H1 (cell line): ENCODE measurements around the gene RAB2B. TPM values are rescaled to one million over a fixed set of nuclear protein-coding genes. Genes with fewer than 3 reads are reported as not detected.

ENCODE experiments used
- CTCF ChIA-PET: fragments of 300-600 bp; sonication (Branson Sonifier 250); formaldehyde crosslinking; loops from one replicate; lab custom pipeline; 2021; ENCODE audit not compliant: partially characterized antibody; lab: Charles Lee
- POLR2A ChIA-PET: fragments of 300-600 bp; sonication (Branson Sonifier 250); formaldehyde crosslinking; loops from one replicate; lab custom pipeline; 2021; ENCODE audit warnings: inconsistent platforms; ENCODE audit not compliant: partially characterized antibody; lab: Charles Lee
- DNase-seq, 2 experiments: peaks; one replicate each; pipeline versions ENCODE4 v3.0.0 to v3.0.0-alpha.2; 2010 to 2022; ENCODE audit warnings: low spot score in 2 of 2, low read depth in 1 of 2, mixed read lengths in 1 of 2
- FAIRE-seq: peaks from 2 replicates; lab custom pipeline; 2011; peaks lifted over from hg19 to GRCh38; lab: Jason Lieb, UNC
- H2AFZ ChIP-seq: 2 replicates; pipeline ENCODE4 v1.8.1; 2012; ENCODE audit warnings: low read length, inconsistent platforms
- H2AK5ac ChIP-seq: 2 replicates; pipeline ENCODE4 v1.6.1; 2013; ENCODE audit warnings: low read depth, low read length
- H2BK120ac ChIP-seq: replicated peaks from 2 replicates; pipeline ENCODE3; 2013; ENCODE audit warnings: low read depth, low read length, inconsistent platforms
- H2BK12ac ChIP-seq: 2 replicates; pipeline ENCODE4 v1.6.1; 2013; ENCODE audit warnings: low read depth, low read length
- H2BK15ac ChIP-seq: 2 replicates; pipeline ENCODE4 v1.6.1; 2013; ENCODE audit warnings: low read length
- H2BK20ac ChIP-seq: 2 replicates; pipeline ENCODE4 v1.6.1; 2013; ENCODE audit warnings: low read length
- H2BK5ac ChIP-seq: 2 replicates; pipeline ENCODE4 v1.6.1; 2013; ENCODE audit warnings: low read depth, low read length
- H3K14ac ChIP-seq: 2 replicates; pipeline ENCODE4 v1.6.1; 2013; ENCODE audit warnings: inconsistent platforms; ENCODE audit not compliant: insufficient read length
- H3K18ac ChIP-seq: 2 replicates; pipeline ENCODE4 v1.6.1; 2013; ENCODE audit warnings: low read length; ENCODE audit errors: extremely low read depth
- H3K23ac ChIP-seq: 2 replicates; pipeline ENCODE4 v1.6.1; 2013; ENCODE audit warnings: inconsistent platforms; ENCODE audit not compliant: insufficient read length
- H3K23me2 ChIP-seq: 2 replicates; pipeline ENCODE4 v1.6.1; 2013; ENCODE audit warnings: low read depth, low read length
- H3K27ac ChIP-seq: 2 replicates; pipeline ENCODE4 v1.6.1; 2011; ENCODE audit warnings: low read depth, low read length, inconsistent platforms
- H3K27me3 ChIP-seq, 4 experiments: replicated peaks in 1 of 4; 1 replicate in 1 of 4; 2 replicates in 3 of 4; pipeline versions ENCODE4 v1.6.1 to v1.8.1; 2011 to 2013; ENCODE audit warnings: low read length in 3 of 4, mild to moderate bottlenecking in 3 of 4, inconsistent platforms in 2 of 4, mixed read lengths in 2 of 4, moderate library complexity in 1 of 4; ENCODE audit not compliant: control insufficient read depth in 3 of 4, insufficient read depth in 3 of 4; ENCODE audit errors: extremely low read depth in 1 of 4
- H3K36me3 ChIP-seq, 4 experiments: 2 replicates each; pipeline versions ENCODE4 v1.6.1 to v1.8.1; 2011 to 2013; ENCODE audit warnings: mild to moderate bottlenecking in 4 of 4, low read length in 3 of 4, moderate library complexity in 2 of 4, control low read depth in 1 of 4, inconsistent platforms in 1 of 4; ENCODE audit not compliant: insufficient read depth in 4 of 4, control insufficient read depth in 2 of 4
- H3K4ac ChIP-seq: replicated peaks from 2 replicates; pipeline ENCODE3; 2013; ENCODE audit warnings: low read length, low read depth, mixed read lengths, inconsistent platforms; ENCODE audit not compliant: insufficient read length
- H3K4me1 ChIP-seq, 4 experiments: replicated peaks in 1 of 4; 1 replicate in 1 of 4; 2 replicates in 3 of 4; pipeline versions ENCODE4 v1.6.1 to v1.8.1; 2011 to 2013; ENCODE audit warnings: low read length in 3 of 4, inconsistent platforms in 2 of 4, mixed read lengths in 1 of 4; ENCODE audit not compliant: insufficient read depth in 4 of 4, control insufficient read depth in 3 of 4
- H3K4me2 ChIP-seq, 2 experiments: 2 replicates each; pipeline versions ENCODE4 v1.6.1 to v1.8.1; 2011 to 2013; ENCODE audit warnings: low read depth in 2 of 2, low read length in 2 of 2, control low read depth in 1 of 2, inconsistent platforms in 1 of 2, mild to moderate bottlenecking in 1 of 2; ENCODE audit not compliant: insufficient read depth in 1 of 2
- H3K4me3 ChIP-seq, 4 experiments: fragments of 200-600, 300-600 bp in 1 of 4; sonication (generic), shearing (Covaris generic), sonication (Bioruptor Twin) in 1 of 4; 2 replicates each; pipeline versions ENCODE4 v1.5.1 to v1.8.1; 2011 to 2016; ENCODE audit warnings: low read length in 4 of 4, low read depth in 3 of 4, control low read depth in 2 of 4, inconsistent platforms in 2 of 4, mild to moderate bottlenecking in 2 of 4, mixed read lengths in 1 of 4, moderate library complexity in 1 of 4; ENCODE audit not compliant: insufficient read depth in 2 of 4; ENCODE audit errors: extremely low read depth in 1 of 4
- H3K56ac ChIP-seq: replicated peaks from 2 replicates; pipeline ENCODE3; 2013; ENCODE audit warnings: low read depth, mild to moderate bottlenecking, mixed read lengths, low read length, inconsistent platforms; ENCODE audit not compliant: insufficient read length
- H3K79me1 ChIP-seq: 2 replicates; pipeline ENCODE4 v1.6.1; 2013; ENCODE audit warnings: low read depth, low read length, control low read depth
- H3K79me2 ChIP-seq, 2 experiments: 2 replicates each; pipeline versions ENCODE4 v1.6.1 to v1.8.1; 2012 to 2013; ENCODE audit warnings: low read length in 2 of 2, mild to moderate bottlenecking in 2 of 2, inconsistent platforms in 1 of 2; ENCODE audit not compliant: insufficient read depth in 2 of 2, control insufficient read depth in 1 of 2
- H3K9ac ChIP-seq, 4 experiments: replicated peaks in 1 of 4; 1 replicate in 1 of 4; 2 replicates in 3 of 4; pipeline versions ENCODE4 v1.6.1 to v1.8.1; 2011 to 2013; ENCODE audit warnings: low read depth in 3 of 4, low read length in 3 of 4, control low read depth in 2 of 4, mild to moderate bottlenecking in 2 of 4, moderate library complexity in 2 of 4, inconsistent platforms in 1 of 4; ENCODE audit errors: extremely low read depth in 1 of 4
- H3K9me3 ChIP-seq, 2 experiments: 2 replicates each; pipeline versions ENCODE4 v1.6.1 to v1.8.1; 2012 to 2013; ENCODE audit warnings: mild to moderate bottlenecking in 2 of 2, moderate library complexity in 2 of 2, control low read depth in 1 of 2, inconsistent platforms in 1 of 2, low read depth in 1 of 2, low read length in 1 of 2, mixed read lengths in 1 of 2; ENCODE audit not compliant: insufficient read depth in 2 of 2
- H4K20me1 ChIP-seq, 2 experiments: replicated peaks in 1 of 2; 2 replicates each; pipeline versions ENCODE3 to v1.8.1; 2011 to 2013; ENCODE audit warnings: inconsistent platforms in 2 of 2, low read length in 2 of 2, mild to moderate bottlenecking in 1 of 2; ENCODE audit not compliant: insufficient read depth in 2 of 2, control insufficient read depth in 1 of 2
- H4K5ac ChIP-seq: 2 replicates; pipeline ENCODE4 v1.6.1; 2013; ENCODE audit warnings: low read length, low read depth, mixed read lengths, inconsistent platforms; ENCODE audit not compliant: insufficient read length
- H4K8ac ChIP-seq: 2 replicates; pipeline ENCODE4 v1.8.0; 2013; ENCODE audit warnings: mild to moderate bottlenecking, moderate library complexity, low read length, inconsistent platforms; ENCODE audit not compliant: insufficient read depth; ENCODE audit errors: extremely low read depth
- H4K91ac ChIP-seq: replicated peaks from 2 replicates; pipeline ENCODE3; 2013; ENCODE audit warnings: low read length, mixed read lengths, inconsistent platforms; ENCODE audit not compliant: insufficient read length
- BACH1 ChIP-seq: IDR thresholded peaks from 2 replicates; pipeline ENCODE4 v1.6.1; 2012; ENCODE audit warnings: low read length, improper control_type of control experiment
- EGR1 ChIP-seq: IDR thresholded peaks from 2 replicates; pipeline ENCODE4 v1.6.1; 2011; ENCODE audit warnings: low read depth, low read length, borderline replicate concordance
- EZH2 ChIP-seq: fragments of 200-600 bp; sonication (generic); IDR thresholded peaks from 2 replicates; pipeline ENCODE4 v1.7.1; 2012; ENCODE audit warnings: low read depth, mild to moderate bottlenecking, moderate library complexity, low read length, inconsistent platforms; ENCODE audit not compliant: severe bottlenecking
- GABPA ChIP-seq: IDR thresholded peaks from 2 replicates; pipeline ENCODE4 v1.6.1; 2011; ENCODE audit warnings: mild to moderate bottlenecking, low read length, moderate library complexity, borderline replicate concordance; ENCODE audit not compliant: insufficient read depth
- JUN ChIP-seq: IDR thresholded peaks from 2 replicates; pipeline ENCODE4 v1.6.1; 2011; ENCODE audit warnings: low read depth, mild to moderate bottlenecking, improper control_type of control experiment, low read length
- MAFK ChIP-seq: IDR thresholded peaks from 2 replicates; pipeline ENCODE4 v1.6.1; 2012; ENCODE audit warnings: low read depth, mild to moderate bottlenecking, improper control_type of control experiment, low read length
- NRF1 ChIP-seq: IDR thresholded peaks from 2 replicates; pipeline ENCODE4 v1.6.1; 2011; ENCODE audit warnings: mild to moderate bottlenecking, low read depth, low read length, improper control_type of control experiment
- POU5F1 ChIP-seq: IDR thresholded peaks from 2 replicates; pipeline ENCODE4 v1.6.1; 2011; ENCODE audit warnings: low read depth, mild to moderate bottlenecking, low read length, moderate library complexity
- YY1 ChIP-seq: IDR thresholded peaks from 2 replicates; pipeline ENCODE4 v1.6.1; 2011; ENCODE audit warnings: low read depth, mild to moderate bottlenecking, low read length
- polyA plus RNA-seq, 7 experiments: library from polyadenylated mRNA; depleted of rRNA in 3 of 7; stranded (reverse) in 5 of 7; unstranded in 2 of 7; fragments of >200 nt in 5 of 7; fragments of 200-250 nt in 2 of 7; gene quantifications; 1 replicate in 5 of 7; 2 replicates in 1 of 7; 4 replicates in 1 of 7; pipeline versions ENCODE4 v1.2.1 to v1.2.3, GENCODE V29; 2011 to 2013; ENCODE audit warnings: missing spikeins in 2 of 7, mixed read lengths in 2 of 7
- total RNA-seq: library from RNA; stranded (reverse); fragmentation: NEBNext Ultra II Directional; extraction: Animal tissue kit (Norgen Biotek cat#: 25700); gene quantifications from 2 replicates; pipeline ENCODE4 v1.2.1, GENCODE V29; 2021
- TF ChIP-seq, protein P1 (sequence below): IDR thresholded peaks from 2 replicates; pipeline ENCODE4 v1.6.1; 2011; ENCODE audit warnings: low read length, improper control_type of control experiment
- TF ChIP-seq, protein P2 (sequence below), 3 experiments: IDR thresholded peaks; 1 replicate in 2 of 3; 2 replicates in 1 of 3; pipeline versions ENCODE4 v1.5.1 to v1.6.1; 2011; ENCODE audit warnings: low read length in 3 of 3, mild to moderate bottlenecking in 3 of 3, inconsistent platforms in 2 of 3, low read depth in 1 of 3, moderate library complexity in 1 of 3; ENCODE audit not compliant: insufficient read depth in 1 of 3; ENCODE audit errors: control extremely low read depth in 1 of 3

Gene RAB2B
- total and polyA plus RNA-seq, 2 of the 8 experiments (the other 6 are each of a cell fraction or from before 2014, with no cell fraction given): 23.4 to 26.1 TPM

DNA sequence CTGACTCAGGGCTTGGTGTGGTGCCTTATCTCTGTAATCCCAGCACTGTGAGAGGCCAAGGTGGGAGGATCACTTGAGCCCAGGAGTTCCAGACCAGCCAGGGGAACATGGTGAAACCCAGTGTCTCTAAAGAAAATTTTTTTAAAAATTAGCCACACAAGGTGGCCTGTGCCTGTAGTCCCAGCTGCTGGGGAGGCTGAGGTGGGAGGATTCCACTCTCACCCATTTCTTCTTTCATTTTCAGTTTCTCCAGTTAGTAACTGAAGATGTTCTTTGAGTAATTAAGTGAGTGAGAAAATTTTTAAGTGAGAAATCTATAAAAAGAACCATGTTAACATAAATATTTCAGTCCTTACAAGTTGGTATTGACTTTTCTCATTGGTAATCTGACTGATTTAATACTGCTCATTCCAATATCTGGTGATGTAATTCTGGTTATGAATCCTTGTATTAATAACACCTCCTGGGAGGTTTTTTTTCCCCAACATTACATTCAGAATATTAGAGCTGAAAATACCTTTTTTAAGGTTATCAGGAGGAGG is 28.3 kb upstream of the RAB2B start:
- no peak overlapping the region for H3K14ac ChIP-seq
- H3K79me2 ChIP-seq: peaks cover 12 to 67% of the 10 kb centered on the region in 2 experiments
- no peak for TF ChIP-seq YY1
- TF ChIP-seq, protein P1, sequence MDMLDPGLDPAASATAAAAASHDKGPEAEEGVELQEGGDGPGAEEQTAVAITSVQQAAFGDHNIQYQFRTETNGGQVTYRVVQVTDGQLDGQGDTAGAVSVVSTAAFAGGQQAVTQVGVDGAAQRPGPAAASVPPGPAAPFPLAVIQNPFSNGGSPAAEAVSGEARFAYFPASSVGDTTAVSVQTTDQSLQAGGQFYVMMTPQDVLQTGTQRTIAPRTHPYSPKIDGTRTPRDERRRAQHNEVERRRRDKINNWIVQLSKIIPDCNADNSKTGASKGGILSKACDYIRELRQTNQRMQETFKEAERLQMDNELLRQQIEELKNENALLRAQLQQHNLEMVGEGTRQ: no peak
- TF ChIP-seq, protein P2, sequence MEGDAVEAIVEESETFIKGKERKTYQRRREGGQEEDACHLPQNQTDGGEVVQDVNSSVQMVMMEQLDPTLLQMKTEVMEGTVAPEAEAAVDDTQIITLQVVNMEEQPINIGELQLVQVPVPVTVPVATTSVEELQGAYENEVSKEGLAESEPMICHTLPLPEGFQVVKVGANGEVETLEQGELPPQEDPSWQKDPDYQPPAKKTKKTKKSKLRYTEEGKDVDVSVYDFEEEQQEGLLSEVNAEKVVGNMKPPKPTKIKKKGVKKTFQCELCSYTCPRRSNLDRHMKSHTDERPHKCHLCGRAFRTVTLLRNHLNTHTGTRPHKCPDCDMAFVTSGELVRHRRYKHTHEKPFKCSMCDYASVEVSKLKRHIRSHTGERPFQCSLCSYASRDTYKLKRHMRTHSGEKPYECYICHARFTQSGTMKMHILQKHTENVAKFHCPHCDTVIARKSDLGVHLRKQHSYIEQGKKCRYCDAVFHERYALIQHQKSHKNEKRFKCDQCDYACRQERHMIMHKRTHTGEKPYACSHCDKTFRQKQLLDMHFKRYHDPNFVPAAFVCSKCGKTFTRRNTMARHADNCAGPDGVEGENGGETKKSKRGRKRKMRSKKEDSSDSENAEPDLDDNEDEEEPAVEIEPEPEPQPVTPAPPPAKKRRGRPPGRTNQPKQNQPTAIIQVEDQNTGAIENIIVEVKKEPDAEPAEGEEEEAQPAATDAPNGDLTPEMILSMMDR (IDR thresholded peaks at IDR 0.05; ENCODE audit: control extremely low read depth in 1 of 3, insufficient read depth in 1 of 3, low read depth in 1 of 3, low read length in 3 of 3): no peak
- no peak for TF ChIP-seq MAFK
- no peak for TF ChIP-seq NRF1
- TF ChIP-seq GABPA: no peak
- no peak for TF ChIP-seq EGR1
- no peak for TF ChIP-seq POU5F1
- no peak for TF ChIP-seq JUN
- TF ChIP-seq BACH1: no peak
- TF ChIP-seq EZH2: no peak

More for the DNA sequence above, 28.3 kb upstream of the RAB2B start:
- Histone ChIP-seq H3K18ac (no peak overlapping the region), H3K4ac (no peak overlapping the region), H2AK5ac (no peak overlapping the region), H3K27ac (no peak overlapping the region), H2BK12ac (no peak overlapping the region), H3K23me2 (peaks cover 2% of the 10 kb centered on the region; the same call in 1 of the 2 replicates), H4K5ac (no peak overlapping the region), H2BK120ac (no peak overlapping the region), H2BK5ac (no peak overlapping the region), H3K56ac (no peak overlapping the region), H3K23ac (no peak overlapping the region), H3K9ac (no peak overlapping the region), H2AFZ (no peak overlapping the region), H3K4me1 (peaks cover 0 to 6% (median 2%) of the 10 kb centered on the region in 4 experiments; a peak in 4 of 7 replicates), H4K20me1 (peaks cover 0 to 12% of the 10 kb centered on the region in 2 experiments), H3K79me1 (0 out of 2 replicates have a peak, but pooled peaks cover 5% of the 10 kb centered on the region), H3K36me3 (peaks cover 27 to 67% (median 34%) of the 10 kb centered on the region in 4 experiments), H4K8ac (no peak overlapping the region), H2BK20ac (no peak overlapping the region), H3K27me3 (no peaks in the 10 kb centered on the region), H3K4me3 (no peak overlapping the region), H3K9me3 (no peaks in the 10 kb centered on the region), H3K4me2 (no peak overlapping the region), H4K91ac (no peak overlapping the region), H2BK15ac (no peak overlapping the region)
- no peak for FAIRE-seq
- ChIA-PET POLR2A (interaction anchor here (0.6 to 0.7 kb wide), 2 partner anchors 9 to 25 kb away, joined by 3 to 4 read pairs; no protein-coding TSS in a partner anchor), CTCF (interaction anchor here (0.6 kb wide), 2 partner anchors 28 to 48 kb away, joined by 3 to 6 read pairs; no protein-coding TSS in a partner anchor)
- DNase-seq: no peak
